Dendritic cell treated with granulocyte-macrophage colony-stimulating factor and Interleukin-4, amounts not matched to agents 40 ng/mL and 50 ng/mL, for 4 days (primary cell): ENCODE measurements around the gene COX4I2.
"Not testable (repeated sequence)": the region's sequence is repeated elsewhere in the genome, so short reads cannot be mapped to it uniquely, and the experiment has no call there.

Experiments
- H3K27ac Mint-ChIP-seq: one replicate; pipeline ENCODE4 v1.8.0; 2022; ENCODE audit warnings: mild to moderate bottlenecking, mixed read lengths
- H3K27me3 Mint-ChIP-seq: one replicate; pipeline ENCODE4 v1.8.0; 2022; ENCODE audit warnings: mild to moderate bottlenecking, mixed read lengths
- H3K36me3 Mint-ChIP-seq: one replicate; pipeline ENCODE4 v1.8.0; 2022; ENCODE audit warnings: low read depth, mixed read lengths
- H3K4me1 Mint-ChIP-seq: one replicate; pipeline ENCODE4 v1.8.0; 2022; ENCODE audit warnings: low read depth, mixed read lengths
- H3K4me3 Mint-ChIP-seq: one replicate; pipeline ENCODE4 v1.8.0; 2022; ENCODE audit warnings: mild to moderate bottlenecking, moderate library complexity, mixed read lengths
- H3K9me3 Mint-ChIP-seq: one replicate; pipeline ENCODE4 v1.8.0; 2022; ENCODE audit warnings: mixed read lengths
- intact Hi-C: fragments of 100-400 bp; cut with micrococcal nuclease; formaldehyde crosslinking; loops from one replicate; pipeline ENCODE4 v1.15.0; 2022

Gene COX4I2

DNA sequence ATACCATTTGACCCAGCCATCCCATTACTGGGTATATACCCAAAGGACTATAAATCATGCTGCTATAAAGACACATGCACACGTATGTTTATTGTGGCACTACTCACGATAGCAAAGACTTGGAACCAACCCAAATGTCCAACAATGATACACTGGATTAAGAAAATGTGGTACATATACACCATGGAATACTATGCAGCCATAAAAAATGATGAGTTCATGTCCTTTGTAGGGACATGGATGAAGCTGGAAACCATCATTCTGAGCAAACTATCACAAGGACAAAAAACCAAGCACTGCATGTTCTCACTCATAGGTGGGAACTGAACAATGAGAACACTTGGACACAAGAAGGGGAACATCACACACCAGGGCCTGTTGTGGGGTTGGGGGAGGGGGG is 9.7 kb upstream of the COX4I2 start:
- H3K4me1 Mint-ChIP-seq, H3K9me3 Mint-ChIP-seq, H3K27me3 Mint-ChIP-seq, intact Hi-C loops, H3K36me3 Mint-ChIP-seq, H3K4me3 Mint-ChIP-seq, H3K27ac Mint-ChIP-seq: not testable (repeated sequence)

DNA sequence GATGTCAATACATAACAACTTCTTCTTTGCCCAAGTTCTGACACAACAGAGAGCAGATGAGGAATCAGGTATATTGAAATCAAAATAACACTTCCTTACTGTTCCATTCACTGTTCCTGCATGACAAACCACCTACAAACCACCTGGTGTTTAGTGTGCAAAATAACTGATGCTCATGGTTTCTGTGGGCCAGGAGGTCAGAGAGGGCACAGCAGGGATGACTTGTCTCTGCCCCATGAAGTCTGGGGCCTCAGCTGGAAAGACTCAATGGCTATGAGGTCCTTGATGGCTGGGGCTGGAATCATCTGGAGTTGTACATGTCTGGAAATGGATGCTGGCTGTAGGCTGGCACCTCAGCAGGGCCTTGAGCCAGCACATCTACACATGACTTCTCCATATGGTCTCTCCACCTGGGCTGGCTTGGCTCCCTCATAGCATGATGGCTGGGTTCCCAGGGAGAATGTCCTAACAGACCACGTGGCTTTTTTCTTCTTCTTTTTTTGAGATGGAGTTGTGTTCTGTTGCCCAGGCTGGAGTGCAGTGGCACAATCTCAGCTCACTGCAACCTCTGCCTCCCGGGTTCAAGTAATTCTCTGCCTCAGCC is 7.4 kb upstream of the COX4I2 start:
- intact Hi-C loops: no loop called here

DNA sequence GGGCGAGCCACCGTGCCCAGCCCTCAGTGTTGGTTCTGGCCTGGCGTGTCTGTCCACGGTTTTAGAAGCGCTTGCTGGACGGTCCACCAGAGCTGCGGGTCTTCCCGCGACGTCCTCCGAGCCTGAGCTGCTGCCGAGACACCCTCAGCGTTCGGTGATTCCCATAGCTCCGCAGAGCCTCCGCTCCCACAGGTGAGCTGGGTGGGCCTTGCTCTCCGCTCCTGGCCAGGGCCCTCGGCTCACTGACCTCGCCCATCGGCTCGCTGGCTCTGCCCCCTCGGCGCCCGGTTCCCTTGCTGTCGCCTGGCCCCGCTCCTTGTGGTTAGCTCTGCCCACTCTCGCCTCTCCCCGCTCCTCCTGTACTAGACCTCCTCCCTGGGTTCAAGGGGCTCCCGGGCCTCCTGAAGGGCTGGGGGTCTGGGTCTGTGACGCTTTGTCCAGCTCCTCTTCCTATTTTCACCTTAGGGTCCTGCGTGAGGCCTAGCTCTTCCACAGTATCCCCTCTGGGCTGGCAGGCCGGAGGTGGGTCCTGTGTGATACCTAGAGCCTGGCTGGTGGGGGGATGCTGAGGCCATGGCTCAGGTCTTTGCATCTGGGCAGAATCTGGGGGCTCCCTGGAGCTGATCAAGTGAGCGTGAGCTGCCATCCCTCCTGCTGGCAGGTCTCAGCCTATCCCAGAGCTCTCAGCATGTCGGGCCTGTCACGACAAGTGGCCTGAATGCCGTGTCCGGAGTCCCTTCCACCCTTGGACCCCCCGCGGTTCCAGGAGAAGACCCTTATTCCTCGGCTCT is 5.0 kb upstream of the COX4I2 start:
- intact Hi-C loops: no loop called here
- Mint-ChIP-seq H3K27ac (no peak overlapping the region), H3K9me3 (no peaks in the 10 kb centered on the region), H3K36me3 (no peaks in the 10 kb centered on the region), H3K4me1 (no peaks in the 10 kb centered on the region), H3K27me3 (peaks cover 3% of the 10 kb centered on the region), H3K4me3 (no peak overlapping the region)

More for the DNA sequence above, 7.4 kb upstream of the COX4I2 start:
- Mint-ChIP-seq H3K4me3 (no peak overlapping the region), H3K27ac (no peak overlapping the region), H3K9me3 (no peaks in the 10 kb centered on the region), H3K27me3 (no peaks in the 10 kb centered on the region), H3K4me1 (no peaks in the 10 kb centered on the region), H3K36me3 (no peaks in the 10 kb centered on the region)

- no peak overlapping the region for H3K4me3 Mint-ChIP-seq
- no peak overlapping the region for H3K27ac Mint-ChIP-seq
- H3K36me3 Mint-ChIP-seq: no peaks in the 10 kb centered on the region
- peaks cover 7% of the 10 kb centered on the region for H3K27me3 Mint-ChIP-seq
- H3K4me1 Mint-ChIP-seq: no peaks in the 10 kb centered on the region
- no peaks in the 10 kb centered on the region for H3K9me3 Mint-ChIP-seq
- intact Hi-C loops: no loop called here
Measured at GRCh38 chr20:31633339-31633914, 4.3 kb upstream of the COX4I2 start.

- H3K27ac Mint-ChIP-seq: no peak overlapping the region
- H3K4me1 Mint-ChIP-seq: peaks cover 8% of the 10 kb centered on the region
- no peaks in the 10 kb centered on the region for H3K9me3 Mint-ChIP-seq
- intact Hi-C loops: no loop called here
- no peaks in the 10 kb centered on the region for H3K36me3 Mint-ChIP-seq
- peaks cover 11% of the 10 kb centered on the region for H3K27me3 Mint-ChIP-seq
- no peak overlapping the region for H3K4me3 Mint-ChIP-seq
Measured at GRCh38 chr20:31638317-31638716, 605 bp downstream of the COX4I2 start.

- Mint-ChIP-seq H3K36me3 (no peaks in the 10 kb centered on the region), H3K27me3 (peaks cover 11% of the 10 kb centered on the region), H3K4me1 (peaks cover 8% of the 10 kb centered on the region), H3K27ac (no peak overlapping the region), H3K4me3 (no peak overlapping the region), H3K9me3 (no peaks in the 10 kb centered on the region)
- intact Hi-C loops: no loop called here
Measured at GRCh38 chr20:31638816-31639215, 1.1 kb downstream of the COX4I2 start.

- H3K27ac Mint-ChIP-seq: no peak overlapping the region
- intact Hi-C loops: no loop called here
Measured at GRCh38 chr20:31640259-31640658, 2.5 kb downstream of the COX4I2 start.

DNA sequence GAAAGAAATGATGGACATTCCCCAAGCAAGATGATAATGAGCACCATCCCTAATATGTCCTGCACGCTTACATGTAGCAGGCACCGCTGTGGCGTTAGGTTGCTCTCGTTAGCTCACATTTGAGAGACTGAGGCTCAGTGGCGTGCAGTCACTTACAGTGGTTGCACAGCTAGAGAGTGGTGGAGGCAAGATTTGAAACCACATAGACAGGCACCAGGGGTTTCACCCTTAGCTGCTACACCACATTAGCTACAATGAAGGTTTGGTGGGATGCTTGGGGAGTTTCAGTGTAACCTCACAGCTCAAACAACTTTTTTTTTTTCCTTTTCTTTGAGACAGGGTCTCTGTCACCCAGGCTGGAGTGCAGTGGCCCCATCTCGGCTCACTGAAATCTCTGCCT is 3.7 kb downstream of the COX4I2 start:
- peaks cover 11% of the 10 kb centered on the region for H3K27me3 Mint-ChIP-seq
- H3K27ac Mint-ChIP-seq: no peak overlapping the region
- H3K4me3 Mint-ChIP-seq: no peak overlapping the region
- H3K36me3 Mint-ChIP-seq: no peaks in the 10 kb centered on the region
- H3K4me1 Mint-ChIP-seq: peaks cover 8% of the 10 kb centered on the region
- intact Hi-C loops: no loop called here
- no peaks in the 10 kb centered on the region for H3K9me3 Mint-ChIP-seq

More at GRCh38 chr20:31640259-31640658, 2.5 kb downstream of the COX4I2 start:
- Mint-ChIP-seq H3K9me3 (no peaks in the 10 kb centered on the region), H3K4me1 (peaks cover 8% of the 10 kb centered on the region), H3K36me3 (no peaks in the 10 kb centered on the region), H3K4me3 (no peak overlapping the region), H3K27me3 (peaks cover 11% of the 10 kb centered on the region)

GRCh38 chr20:31642837-31643236 is 5.1 kb downstream of the COX4I2 start:
- H3K9me3 Mint-ChIP-seq: no peaks in the 10 kb centered on the region
- H3K4me1 Mint-ChIP-seq: peaks cover 8% of the 10 kb centered on the region
- H3K27me3 Mint-ChIP-seq: peaks cover 8% of the 10 kb centered on the region
- no peak overlapping the region for H3K4me3 Mint-ChIP-seq
- no peaks in the 10 kb centered on the region for H3K36me3 Mint-ChIP-seq
- intact Hi-C loops: no loop called here
- H3K27ac Mint-ChIP-seq: no peak overlapping the region

DNA sequence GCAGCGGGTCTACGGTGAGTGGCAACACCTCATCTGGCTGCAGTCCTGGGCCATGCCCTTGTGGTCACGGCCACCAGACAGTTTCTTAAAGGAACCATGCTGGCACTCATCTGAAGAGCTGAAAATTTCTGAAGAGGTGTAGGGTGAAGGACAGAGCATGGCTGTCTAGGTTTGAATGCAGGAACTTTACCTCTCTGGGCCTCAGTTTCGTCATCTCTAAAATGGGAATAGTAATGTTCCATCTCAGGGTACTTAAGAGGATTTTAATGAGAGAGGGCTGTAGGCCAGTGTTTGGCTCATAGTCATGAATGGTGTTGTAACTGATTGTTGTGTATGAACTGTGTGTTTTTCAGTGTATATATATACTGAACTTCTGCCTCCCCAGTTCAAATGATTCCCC is 5.8 kb downstream of the COX4I2 start:
- Mint-ChIP-seq H3K4me1 (peaks cover 8% of the 10 kb centered on the region), H3K27ac (no peak overlapping the region), H3K4me3 (no peak overlapping the region), H3K36me3 (no peaks in the 10 kb centered on the region), H3K27me3 (peaks cover 3% of the 10 kb centered on the region), H3K9me3 (no peaks in the 10 kb centered on the region)
- intact Hi-C loops: no loop called here

GRCh38 chr20:31644701-31645100 is 7.0 kb downstream of the COX4I2 start:
- intact Hi-C loops: no loop called here
- no peak overlapping the region for H3K4me3 Mint-ChIP-seq
- H3K27me3 Mint-ChIP-seq: peaks cover 3% of the 10 kb centered on the region
- H3K4me1 Mint-ChIP-seq: peaks cover 8% of the 10 kb centered on the region
- H3K36me3 Mint-ChIP-seq: no peaks in the 10 kb centered on the region
- no peak overlapping the region for H3K27ac Mint-ChIP-seq
- no peaks in the 10 kb centered on the region for H3K9me3 Mint-ChIP-seq

- intact Hi-C loops, H3K4me3 Mint-ChIP-seq, H3K9me3 Mint-ChIP-seq, H3K4me1 Mint-ChIP-seq, H3K36me3 Mint-ChIP-seq, H3K27ac Mint-ChIP-seq, H3K27me3 Mint-ChIP-seq: not testable (repeated sequence)
Measured at GRCh38 chr20:31648104-31648503, 10.4 kb downstream of the COX4I2 start.

DNA sequence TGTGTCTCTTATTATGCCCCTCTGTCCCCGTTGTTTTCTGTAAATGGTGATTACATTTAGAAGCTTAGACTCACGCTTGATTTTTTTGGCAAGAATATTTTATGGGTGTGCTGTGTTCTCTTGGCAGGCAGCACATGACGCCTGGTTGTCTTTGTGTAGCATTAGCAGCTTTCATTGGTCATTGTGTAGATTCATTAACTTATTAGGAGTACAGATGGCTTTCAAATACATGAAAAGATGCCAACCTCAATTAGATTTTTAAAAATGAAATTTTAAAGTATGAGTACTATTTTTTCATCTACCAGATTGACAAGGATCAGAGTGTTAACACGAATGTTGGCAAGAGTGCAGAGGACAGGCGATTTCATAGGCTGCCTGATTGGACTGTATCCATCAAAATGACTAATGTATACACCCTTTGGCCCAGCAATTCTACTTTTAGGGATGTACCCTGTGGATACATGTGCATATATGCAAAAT is 15.2 kb downstream of the COX4I2 start:
- H3K36me3 Mint-ChIP-seq: no peaks in the 10 kb centered on the region
- no peak overlapping the region for H3K4me3 Mint-ChIP-seq
- H3K27me3 Mint-ChIP-seq: peaks cover 3% of the 10 kb centered on the region
- intact Hi-C loops: no loop called here
- no peak overlapping the region for H3K27ac Mint-ChIP-seq
- H3K9me3 Mint-ChIP-seq: no peaks in the 10 kb centered on the region
- H3K4me1 Mint-ChIP-seq: no peaks in the 10 kb centered on the region

DNA sequence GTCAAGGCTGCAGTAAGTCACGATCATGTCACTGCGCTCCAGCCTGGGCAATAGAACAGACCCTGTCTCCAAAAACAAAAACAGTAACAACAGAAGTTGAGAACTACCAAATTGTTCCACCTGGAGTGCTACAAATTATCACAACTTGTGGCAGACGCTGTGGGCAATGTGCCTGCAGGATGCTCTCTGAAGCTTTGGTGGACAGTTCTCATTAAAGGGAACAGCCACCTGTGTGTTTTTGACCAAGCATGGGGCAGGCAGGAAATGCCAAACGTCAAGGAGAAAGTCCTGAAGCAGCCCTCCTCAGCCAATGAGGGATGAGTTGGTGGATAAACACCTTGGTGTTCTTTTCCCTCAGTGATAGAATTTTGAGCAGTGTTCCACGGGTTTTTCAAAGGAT is 15.8 kb downstream of the COX4I2 start:
- no peaks in the 10 kb centered on the region for H3K9me3 Mint-ChIP-seq
- no peaks in the 10 kb centered on the region for H3K4me1 Mint-ChIP-seq

More for the DNA sequence above, 15.8 kb downstream of the COX4I2 start:
- H3K27me3 Mint-ChIP-seq: peaks cover 3% of the 10 kb centered on the region
- no peak overlapping the region for H3K4me3 Mint-ChIP-seq
- intact Hi-C loops: no loop called here
- no peaks in the 10 kb centered on the region for H3K36me3 Mint-ChIP-seq
- H3K27ac Mint-ChIP-seq: no peak overlapping the region
